ENCODE data around the gene C4B. TPM values are rescaled to one million over a fixed set of nuclear protein-coding genes. Genes with fewer than 3 reads are reported as not detected.
A peak's percentile ranks its signal among the peaks of the same experiment; 100 is the strongest.

C4B gene
- total and polyA plus RNA-seq, 9 of the 15 experiments (the other 6 are each of a cell fraction or from before 2014, with no cell fraction given), result 0.32 to 8.8 (median 5.4) TPM

- peak; percentile 85 for TF ChIP-seq MGA (IDR thresholded peaks at IDR 0.05)
- TF ChIP-seq SMARCA5 (IDR thresholded peaks at IDR 0.05), result peak; percentile 64; the same call in 1 of the 2 replicates
- TF ChIP-seq ARID2 (IDR thresholded peaks at IDR 0.05), result no peak
- TF ChIP-seq L3MBTL2 (IDR thresholded peaks at IDR 0.05), result peak; percentile 94
- peak; percentile 78 for TF ChIP-seq ZBTB9 (CRISPR knock-in tag; IDR thresholded peaks at IDR 0.05)
- 0 out of 2 replicates have a peak, but pooled peaks have one; percentile 35 for TF ChIP-seq HDAC8 (tag; IDR thresholded peaks at IDR 0.05)
- no peak for TF ChIP-seq CREB5 (CRISPR knock-in tag; IDR thresholded peaks at IDR 0.05)
- peak in 1 of 3 experiments; percentile 53; a peak in 1 of 6 replicates for TF ChIP-seq ZBTB11 (CRISPR knock-in tag; IDR thresholded peaks at IDR 0.05)
These were observed 31.3 kb downstream of the C4B start (continued) for GRCh38 chr6:32045811-32046449.

Measured in K562 (cell line).